Activated CD8-positive, alpha-beta memory T cell treated with anti-CD3 and anti-CD28 coated beads for 24 hours (primary cell): ENCODE measurements around the gene COPZ2.
"Not testable (repeated sequence)": the region's sequence is repeated elsewhere in the genome, so short reads cannot be mapped to it uniquely, and the experiment has no call there.

Source experiments
- DNase-seq: peaks from one replicate; pipeline ENCODE4 v3.0.0-alpha.2; 2020

COPZ2 gene

DNA sequence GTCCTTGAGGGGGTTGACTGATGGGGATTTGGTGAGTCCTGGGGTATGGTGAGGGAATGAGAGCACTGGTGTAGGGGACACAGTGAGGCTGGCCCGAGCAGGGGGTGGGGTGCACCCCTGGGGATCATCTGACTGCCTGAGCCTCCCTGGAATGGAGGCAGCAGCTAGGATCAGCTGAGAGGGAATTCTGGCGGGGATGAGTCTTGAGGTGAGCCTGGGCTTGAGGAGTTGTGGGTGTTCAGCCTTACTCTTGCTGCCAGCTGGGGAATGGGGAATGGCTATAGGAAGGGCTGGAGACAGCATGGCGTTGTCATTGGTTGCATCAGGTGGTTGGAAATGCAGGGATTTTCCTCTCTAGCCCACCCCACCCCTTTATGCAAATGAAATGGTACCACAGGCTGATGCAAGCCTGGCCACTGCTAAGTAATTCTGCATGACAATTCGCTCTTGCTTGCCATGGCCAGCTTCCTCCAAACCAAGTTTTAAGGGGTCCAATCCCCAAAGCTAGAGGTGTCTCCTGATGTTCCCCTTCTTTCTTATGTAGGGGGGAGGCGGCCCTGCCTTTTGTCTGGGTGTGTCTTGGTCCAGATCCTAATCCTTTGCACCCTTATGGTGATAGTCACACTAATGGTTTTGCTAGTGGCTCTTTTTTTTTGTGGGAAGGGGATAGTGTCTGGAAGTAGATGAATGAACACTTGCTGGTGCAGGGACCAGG lies 18.1 kb upstream of the COPZ2 start:
- DNase-seq, result peak; percentile 70

DNA sequence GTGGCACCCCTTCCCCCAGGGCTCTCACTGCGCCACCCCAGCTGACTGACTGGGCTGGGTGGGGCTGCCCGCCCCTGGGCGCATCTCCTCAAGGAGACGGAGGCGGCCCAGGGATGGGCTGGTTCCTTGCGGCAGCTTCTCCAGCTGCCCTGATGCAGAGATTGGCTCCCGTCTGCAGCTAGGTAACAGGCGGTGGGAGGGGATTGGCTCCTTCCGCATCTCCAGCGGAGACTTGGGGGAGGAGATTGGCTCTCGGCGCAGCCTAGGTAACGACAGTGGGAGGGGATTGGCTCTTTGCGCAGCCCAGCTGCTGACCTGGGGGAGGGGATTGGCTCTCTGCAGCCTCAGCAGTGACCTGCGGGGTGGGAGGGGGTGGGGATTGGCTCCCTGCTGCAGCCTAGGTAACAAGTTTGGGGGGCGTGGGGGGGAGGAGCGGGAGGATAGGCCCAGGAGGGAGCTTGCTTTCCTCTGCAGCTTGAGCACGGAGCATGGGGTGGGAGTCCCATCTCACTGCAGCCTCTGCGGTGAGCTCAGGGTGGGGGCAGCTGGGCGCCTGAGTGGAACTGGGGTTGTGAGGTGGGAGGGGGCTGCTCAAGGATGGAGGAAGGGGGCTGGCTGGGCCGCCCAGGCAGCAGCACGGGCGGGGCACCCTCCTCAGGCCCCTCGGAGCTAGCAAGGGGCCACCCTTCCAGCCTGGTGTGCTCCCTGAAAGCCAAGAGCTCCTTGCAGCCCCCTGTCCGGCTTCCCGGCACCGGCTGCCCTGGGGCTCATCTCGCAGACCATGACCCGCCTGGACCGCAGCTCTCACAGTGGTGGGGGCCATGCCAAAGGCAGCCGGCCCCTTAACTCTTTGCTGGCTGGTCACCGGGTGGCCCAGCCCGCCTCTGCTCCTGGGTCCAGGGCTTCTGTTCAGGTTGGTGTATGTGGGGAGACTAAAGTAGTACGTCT lies 16.9 kb upstream of the COPZ2 start:
- no peak for DNase-seq

GRCh38 chr17:48053758-48054237 lies 16.2 kb upstream of the COPZ2 start:
- no peak for DNase-seq

DNA sequence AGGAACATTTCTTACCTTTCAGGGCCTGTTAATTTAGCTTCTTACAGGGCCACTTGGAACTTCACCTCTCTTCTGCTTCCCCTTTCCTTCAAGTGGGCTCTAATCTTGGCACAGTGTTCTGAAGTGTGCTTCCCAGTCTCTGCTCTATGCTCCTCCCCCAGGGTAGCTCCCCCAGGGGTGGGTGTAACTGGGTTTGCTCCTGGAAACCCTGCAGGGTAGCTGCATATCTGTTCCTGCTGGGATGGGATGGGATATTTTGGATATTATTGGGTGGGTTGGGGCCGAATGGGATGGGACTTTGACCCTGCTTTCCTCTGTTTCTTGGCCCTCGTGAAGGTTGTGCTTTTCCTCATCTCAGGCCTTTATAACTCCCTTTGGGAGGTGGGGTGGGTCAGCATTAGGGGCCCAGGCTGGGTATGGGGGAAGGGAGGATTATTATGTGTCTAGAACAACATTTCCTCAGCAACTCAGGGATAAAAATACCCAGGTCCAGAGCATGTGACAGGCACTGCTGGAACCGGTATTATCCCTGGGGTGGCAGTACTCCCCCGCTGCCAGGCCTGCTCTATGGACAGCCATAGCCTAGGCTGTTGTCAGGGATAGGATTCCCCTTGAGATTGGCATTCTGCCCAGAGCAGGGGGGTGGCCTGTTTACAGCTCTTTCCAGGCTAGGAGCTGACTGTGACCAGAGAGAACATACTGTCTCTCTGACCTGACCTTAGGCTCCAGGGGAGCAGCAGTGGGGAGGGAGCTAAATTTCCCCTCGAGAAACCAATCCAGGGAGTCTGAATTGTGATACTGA lies 15.6 kb upstream of the COPZ2 start:
- DNase-seq, result no peak

DNA sequence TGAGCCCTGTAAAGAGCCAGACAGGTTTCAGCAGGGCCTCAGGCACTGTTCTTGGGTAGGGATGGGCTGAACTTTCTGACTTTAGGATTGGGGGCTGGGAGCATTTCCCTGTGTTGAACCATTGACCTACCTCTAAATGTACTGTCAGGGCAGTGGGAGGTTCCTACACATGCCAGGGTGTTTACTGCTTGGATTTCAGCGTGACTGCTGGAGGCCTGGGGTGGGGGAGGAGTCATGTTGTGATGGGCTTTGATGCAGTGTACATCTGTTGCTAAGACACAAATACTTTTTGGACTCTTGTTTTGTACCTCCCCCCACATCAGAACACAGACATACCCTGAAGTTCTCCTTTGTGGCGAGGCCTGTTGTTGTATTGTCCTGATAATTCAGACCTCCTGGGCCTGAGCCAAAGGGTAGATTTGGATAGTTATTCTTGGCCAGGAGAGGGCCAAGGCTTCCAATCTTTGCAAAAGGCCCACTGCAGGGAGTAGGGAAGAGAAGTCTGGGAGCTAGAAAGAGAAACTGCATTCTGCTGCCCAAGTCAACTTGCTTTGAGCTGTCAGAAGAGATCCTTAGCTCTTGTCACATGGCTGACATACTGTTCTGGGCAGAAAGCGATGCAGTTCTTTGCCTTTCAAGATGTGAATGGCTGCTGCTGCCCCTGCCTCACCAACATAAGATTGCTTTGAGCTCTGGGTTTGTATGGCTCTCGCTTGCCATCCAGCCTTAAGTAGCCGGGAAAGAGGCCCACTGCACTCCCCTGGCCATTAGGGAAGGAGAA lies 14.3 kb upstream of the COPZ2 start:
- no peak for DNase-seq

GRCh38 chr17:48051283-48051682 lies 13.7 kb upstream of the COPZ2 start:
- no peak for DNase-seq

DNA sequence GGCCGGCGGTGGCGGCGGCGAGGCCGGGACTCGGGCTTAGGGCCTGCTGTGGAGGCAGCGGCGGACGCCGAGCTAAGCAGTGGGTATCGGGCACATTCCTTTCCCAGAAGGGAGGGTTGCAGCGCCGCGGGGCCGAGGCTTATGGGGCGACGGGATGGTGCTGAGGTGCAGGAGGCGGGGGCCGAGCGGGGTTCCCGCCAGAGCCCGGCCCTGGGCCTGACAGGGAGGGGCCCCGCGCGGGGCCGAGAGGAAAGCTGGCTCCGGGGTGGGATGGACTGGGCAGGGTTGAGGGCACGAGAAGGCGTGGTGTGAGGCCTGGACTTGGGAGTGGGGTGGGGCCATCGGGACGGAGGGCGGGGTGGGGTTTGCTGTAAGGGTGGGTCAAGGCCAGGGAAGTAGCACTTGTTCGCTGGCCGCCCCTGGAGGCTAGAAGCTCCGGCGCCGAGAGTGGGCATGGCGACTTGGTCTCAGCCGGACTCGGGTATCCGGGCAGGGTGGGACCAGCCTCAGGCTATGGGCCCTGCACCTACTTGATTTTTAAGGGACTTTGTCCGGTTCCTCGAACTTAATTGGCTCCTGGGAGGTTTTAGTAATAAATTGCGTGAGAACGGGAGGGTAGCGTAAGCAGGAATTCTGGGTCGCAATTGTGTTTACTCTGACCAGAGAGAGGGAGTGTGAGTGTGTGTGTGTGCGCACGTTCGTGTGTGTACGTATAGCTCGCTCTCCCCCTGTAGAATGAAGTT lies 11.0 kb upstream of the COPZ2 start:
- DNase-seq, result no peak

GRCh38 chr17:48047741-48048383 lies 10.3 kb upstream of the COPZ2 start, which contains the start of gene NFE2L1:
TSS of gene NFE2L1 (plus strand) at chr17:48048359. CDS start at chr17:48051119, 2,760 bp downstream.
- peak; percentile 99 for DNase-seq

- peak; percentile 70 for DNase-seq
Observed at GRCh38 chr17:48047113-48047740, 9.6 kb upstream of the COPZ2 start.

DNA sequence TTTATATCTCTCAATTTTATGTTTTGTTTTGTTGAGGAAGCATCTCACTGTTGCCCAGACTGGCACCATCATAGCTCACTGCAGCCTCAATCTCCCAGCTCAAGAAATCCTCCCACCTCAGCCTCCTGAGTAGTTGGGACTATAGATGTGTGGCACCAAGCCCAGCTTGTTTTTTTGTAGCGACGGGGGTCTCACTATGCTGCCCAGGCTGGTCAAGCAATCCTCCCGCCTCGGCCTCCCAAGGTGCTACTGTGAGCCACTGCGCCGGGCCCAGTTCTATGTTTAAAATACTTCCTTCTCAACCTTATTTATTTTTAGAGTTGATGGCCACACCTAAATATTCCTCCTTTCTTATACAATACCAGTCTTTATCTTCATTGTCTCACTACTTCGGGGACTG lies 8.7 kb upstream of the COPZ2 start:
- DNase-seq, result no peak

GRCh38 chr17:48045316-48046001 lies 7.9 kb upstream of the COPZ2 start:
- DNase-seq, result no peak

DNA sequence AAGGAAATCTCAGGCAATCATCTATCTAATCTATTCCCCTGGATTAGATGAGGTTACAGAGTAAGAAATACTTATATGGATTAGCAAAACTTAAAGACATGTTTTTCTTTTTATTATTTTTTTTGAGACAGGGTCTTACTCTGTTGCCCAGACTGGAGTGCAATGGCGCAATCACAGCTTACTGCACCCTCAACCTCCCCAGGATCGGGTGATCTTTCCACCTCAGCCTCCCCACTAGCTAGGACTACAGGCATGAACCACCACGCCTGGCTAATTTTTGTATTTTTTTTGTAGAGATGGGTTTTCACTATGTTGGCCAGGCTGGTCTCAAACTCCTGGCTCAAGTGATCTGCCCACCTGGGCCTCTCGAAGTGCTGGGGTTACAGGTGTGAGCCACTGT lies 7.3 kb upstream of the COPZ2 start:
- no peak for DNase-seq

- DNase-seq, result no peak
Observed at GRCh38 chr17:48043176-48043575, 5.6 kb upstream of the COPZ2 start.

GRCh38 chr17:48038687-48039086 lies 1.1 kb upstream of the COPZ2 start:
- DNase-seq, result no peak

DNA sequence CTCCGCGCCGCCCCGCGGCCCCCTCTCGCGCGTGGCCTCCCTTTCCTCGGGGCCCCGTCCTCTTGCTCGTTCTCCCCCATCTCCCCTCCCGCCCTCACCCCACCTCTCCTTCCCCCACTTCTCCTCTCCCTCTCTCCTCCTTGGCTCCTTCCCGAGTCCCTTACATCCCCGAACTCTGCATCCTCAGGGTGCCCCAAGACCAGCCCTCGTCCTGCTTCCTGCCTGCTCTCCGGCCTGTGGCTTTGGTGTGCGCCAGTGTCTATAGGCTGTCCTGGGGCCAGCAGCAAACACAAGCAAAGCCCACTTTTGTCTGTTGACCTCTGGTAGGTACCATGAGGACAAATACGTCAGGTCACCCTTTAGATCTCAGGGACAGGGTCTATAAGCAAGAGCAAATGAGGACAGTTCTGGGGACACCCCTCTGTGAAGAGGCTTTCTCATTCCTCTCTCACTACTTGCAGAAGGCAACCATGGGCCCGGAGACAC lies 284 bp upstream of the COPZ2 start:
- DNase-seq, result no peak

DNA sequence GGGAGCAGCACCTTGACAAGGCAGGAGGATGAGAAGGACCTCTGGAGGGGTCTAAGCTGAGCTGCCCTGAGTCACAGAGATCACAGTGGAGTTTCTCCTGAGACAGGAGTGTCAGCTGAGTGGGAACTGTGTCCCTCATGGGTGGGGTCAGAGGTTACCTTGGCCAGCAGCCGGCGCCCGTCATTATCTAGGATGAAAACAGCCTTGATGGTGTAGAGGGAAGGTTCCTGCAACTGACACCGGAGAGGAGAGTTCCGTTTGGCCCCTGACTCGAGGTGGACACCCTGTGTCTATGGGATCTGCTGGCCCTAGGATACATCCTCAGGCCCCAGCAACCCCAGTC lies 933 bp downstream of the COPZ2 start:
- no peak for DNase-seq

- DNase-seq, result not testable (repeated sequence)
Observed at GRCh38 chr17:48034734-48035133, 2.9 kb downstream of the COPZ2 start.

DNA sequence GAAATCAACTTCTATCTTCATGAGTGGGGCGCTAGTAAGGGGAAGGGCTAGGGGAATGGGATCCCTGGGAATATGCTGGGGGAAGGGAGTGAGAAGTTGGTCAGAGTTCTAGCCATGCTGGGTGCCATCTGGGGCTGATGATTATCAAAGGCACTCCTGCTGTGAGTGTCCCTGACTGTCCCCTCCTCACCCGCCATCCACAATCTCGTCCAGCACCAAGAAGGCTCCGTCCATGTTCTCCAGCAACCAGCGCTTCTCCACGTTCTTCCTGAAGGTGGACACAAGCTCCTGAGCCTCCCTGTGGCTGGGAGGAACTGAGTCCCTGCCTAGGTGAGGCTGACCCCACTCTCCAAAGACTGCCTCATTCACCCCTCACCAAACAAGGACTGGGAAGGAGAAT lies 5.6 kb downstream of the COPZ2 start:
- DNase-seq, result no peak

DNA sequence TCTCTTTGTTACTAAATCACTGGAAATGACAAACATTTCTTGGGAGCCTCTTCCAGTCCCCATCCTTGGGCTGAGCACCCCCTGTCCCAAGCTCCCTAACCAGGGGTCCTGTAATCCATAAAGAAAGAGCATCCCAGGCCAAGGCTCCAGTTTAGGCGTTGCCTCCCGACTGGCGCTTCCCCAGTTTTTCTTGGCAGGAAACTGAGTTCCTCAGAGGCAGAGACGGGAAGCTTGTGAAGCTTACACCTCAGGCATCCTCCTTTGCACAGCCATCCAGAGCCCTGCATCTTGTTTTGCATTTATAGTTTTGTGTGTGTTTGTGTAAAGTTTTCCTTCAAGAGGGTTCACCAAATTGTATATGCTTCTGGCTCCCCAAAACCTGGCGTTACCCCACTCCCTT lies 7.1 kb downstream of the COPZ2 start:
- no peak for DNase-seq

DNA sequence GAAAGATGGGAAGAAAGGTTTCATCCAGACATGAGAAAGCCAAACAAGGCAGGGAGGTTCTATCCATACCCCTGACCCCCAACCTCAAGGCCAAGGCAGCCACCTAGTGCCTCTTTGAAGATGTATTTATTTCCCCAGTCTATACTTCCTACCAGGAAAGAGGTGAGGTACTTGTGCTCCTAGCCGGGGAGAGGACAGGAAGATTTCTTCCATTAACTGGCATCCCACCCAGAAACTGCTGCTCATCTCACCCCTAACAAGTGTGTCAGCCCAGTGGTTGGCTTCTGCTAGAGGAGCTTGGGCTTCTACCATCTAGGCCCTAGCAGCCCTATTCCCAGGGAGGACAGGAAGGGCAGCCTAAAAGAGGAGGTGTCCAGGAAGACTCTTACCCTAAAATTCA lies 8.9 kb downstream of the COPZ2 start:
- DNase-seq, result no peak
